Measurements from ENCODE around the gene TM4SF4. TPM values are rescaled to one million over a fixed set of nuclear protein-coding genes. Genes with fewer than 3 reads are reported as not detected.

The TM4SF4 gene
- total and polyA plus RNA-seq, 5 experiments from 2014 or later, result not detected

GRCh38 chr3:149532489-149533180 lies 58.1 kb downstream of the TM4SF4 start:
- H3K4me3 Mint-ChIP-seq, result peak overlapping the region in 1 of 10 donors; percentile 52
- POLR2A ChIA-PET, result no interaction called here
- H3K36me3 Mint-ChIP-seq, result no peaks in the 10 kb centered on the region

GRCh38 chr3:149534082-149534481 lies 59.6 kb downstream of the TM4SF4 start:
- no peak for DNase-seq
- Mint-ChIP-seq H3K9me3 (no peaks in the 10 kb centered on the region), H3K4me1 (peaks cover 0 to 11% (median 1%) of the 10 kb centered on the region in 4 donors), H3K27ac (no peak overlapping the region), H3K36me3 (no peaks in the 10 kb centered on the region), H3K27me3 (peaks cover 0 to 17% (median 3%) of the 10 kb centered on the region in 5 donors), H3K4me3 (no peak overlapping the region)
- POLR2A ChIA-PET, result no interaction called here
- ATAC-seq, result no peak

More at GRCh38 chr3:149532489-149533180, 58.1 kb downstream of the TM4SF4 start:
- Mint-ChIP-seq H3K27me3 (peaks cover 0 to 20% (median 3%) of the 10 kb centered on the region in 5 donors), H3K27ac (no peak overlapping the region), H3K4me1 (peaks cover 0 to 16% (median 1%) of the 10 kb centered on the region in 4 donors), H3K9me3 (no peaks in the 10 kb centered on the region)
- ATAC-seq, result no peak
- DNase-seq, result no peak

GRCh38 chr3:149534671-149535332 lies 60.3 kb downstream of the TM4SF4 start:
- DNase-seq, result no peak
- peaks cover 0 to 11% (median 1%) of the 10 kb centered on the region in 4 donors for H3K4me1 Mint-ChIP-seq
- H3K9me3 Mint-ChIP-seq, result no peaks in the 10 kb centered on the region
- POLR2A ChIA-PET, result no interaction called here
- no peak overlapping the region for H3K27ac Mint-ChIP-seq
- H3K27me3 Mint-ChIP-seq, result peaks cover 0 to 17% (median 3%) of the 10 kb centered on the region in 5 donors
- no peak for ATAC-seq
- H3K36me3 Mint-ChIP-seq, result no peaks in the 10 kb centered on the region
- no peak overlapping the region for H3K4me3 Mint-ChIP-seq

- POLR2A ChIA-PET, result no interaction called here
- Mint-ChIP-seq H3K4me1 (peaks cover 0 to 11% (median 1%) of the 10 kb centered on the region in 4 donors), H3K27me3 (peaks cover 0 to 17% (median 5%) of the 10 kb centered on the region in 5 donors), H3K4me3 (no peak overlapping the region), H3K9me3 (no peaks in the 10 kb centered on the region), H3K27ac (no peak overlapping the region), H3K36me3 (no peaks in the 10 kb centered on the region)
- DNase-seq, result no peak
- no peak for ATAC-seq
Observed at GRCh38 chr3:149535333-149535685, 60.8 kb downstream of the TM4SF4 start.

GRCh38 chr3:149536429-149536828 lies 61.9 kb downstream of the TM4SF4 start:
- DNase-seq, result no peak
- Mint-ChIP-seq H3K4me1 (peaks cover 0 to 11% (median 1%) of the 10 kb centered on the region in 4 donors), H3K27ac (no peak overlapping the region), H3K4me3 (no peak overlapping the region), H3K36me3 (no peaks in the 10 kb centered on the region), H3K9me3 (no peaks in the 10 kb centered on the region), H3K27me3 (peaks cover 0 to 16% (median 5%) of the 10 kb centered on the region in 5 donors)
- POLR2A ChIA-PET, result no interaction called here
- no peak for ATAC-seq

GRCh38 chr3:149538371-149538770 lies 63.9 kb downstream of the TM4SF4 start:
- no peak for ATAC-seq
- H3K36me3 Mint-ChIP-seq, result no peaks in the 10 kb centered on the region
- peaks cover 0 to 13% (median 5%) of the 10 kb centered on the region in 5 donors for H3K27me3 Mint-ChIP-seq

GRCh38 chr3:149541091-149541491 lies 66.6 kb downstream of the TM4SF4 start:
- no peak for ATAC-seq
- DNase-seq, result no peak
- no peaks in the 10 kb centered on the region for H3K9me3 Mint-ChIP-seq
- H3K27me3 Mint-ChIP-seq, result peaks cover 0 to 4% (median 4%) of the 10 kb centered on the region in 5 donors
- POLR2A ChIA-PET, result no interaction called here
- H3K4me3 Mint-ChIP-seq, result no peak overlapping the region
- H3K4me1 Mint-ChIP-seq, result no peaks in the 10 kb centered on the region
- no peaks in the 10 kb centered on the region for H3K36me3 Mint-ChIP-seq
- no peak overlapping the region for H3K27ac Mint-ChIP-seq

More at GRCh38 chr3:149538371-149538770, 63.9 kb downstream of the TM4SF4 start:
- Mint-ChIP-seq H3K4me3 (no peak overlapping the region), H3K4me1 (no peaks in the 10 kb centered on the region), H3K27ac (no peak overlapping the region), H3K9me3 (no peaks in the 10 kb centered on the region)
- POLR2A ChIA-PET, result no interaction called here
- DNase-seq, result no peak

GRCh38 chr3:149542375-149543312 lies 68.1 kb downstream of the TM4SF4 start:
- H3K4me3 Mint-ChIP-seq, result no peak overlapping the region
- H3K27ac Mint-ChIP-seq, result no peak overlapping the region
- POLR2A ChIA-PET, result no interaction called here
- no peaks in the 10 kb centered on the region for H3K36me3 Mint-ChIP-seq
- H3K9me3 Mint-ChIP-seq, result no peaks in the 10 kb centered on the region
- DNase-seq (no peak), ATAC-seq (no peak)
- H3K4me1 Mint-ChIP-seq, result no peaks in the 10 kb centered on the region
- peaks cover 4 to 9% (median 6%) of the 10 kb centered on the region in 5 donors for H3K27me3 Mint-ChIP-seq

GRCh38 chr3:149545049-149545448 lies 70.6 kb downstream of the TM4SF4 start:
- POLR2A ChIA-PET, result no interaction called here
- Mint-ChIP-seq H3K9me3 (no peaks in the 10 kb centered on the region), H3K4me3 (no peak overlapping the region), H3K36me3 (no peaks in the 10 kb centered on the region), H3K4me1 (no peaks in the 10 kb centered on the region), H3K27ac (no peak overlapping the region), H3K27me3 (peaks cover 6 to 9% (median 8%) of the 10 kb centered on the region in 5 donors)
- no peak for DNase-seq
- ATAC-seq, result no peak

- DNase-seq (no peak), ATAC-seq (no peak)
- H3K9me3 Mint-ChIP-seq, result no peaks in the 10 kb centered on the region
- H3K4me1 Mint-ChIP-seq, result no peaks in the 10 kb centered on the region
- H3K27ac Mint-ChIP-seq, result no peak overlapping the region
- H3K27me3 Mint-ChIP-seq, result peaks cover 5 to 9% (median 8%) of the 10 kb centered on the region in 5 donors
- no peaks in the 10 kb centered on the region for H3K36me3 Mint-ChIP-seq
- H3K4me3 Mint-ChIP-seq, result no peak overlapping the region
- POLR2A ChIA-PET, result no interaction called here
Observed at GRCh38 chr3:149547413-149547812, 72.9 kb downstream of the TM4SF4 start.

- Mint-ChIP-seq H3K4me3 (no peak overlapping the region), H3K27ac (no peak overlapping the region), H3K27me3 (peaks cover 4 to 9% (median 5%) of the 10 kb centered on the region in 5 donors), H3K9me3 (no peaks in the 10 kb centered on the region), H3K36me3 (no peaks in the 10 kb centered on the region), H3K4me1 (no peaks in the 10 kb centered on the region)
- POLR2A ChIA-PET, result no interaction called here
- ATAC-seq (no peak), DNase-seq (no peak)
Observed at GRCh38 chr3:149547954-149548668, 73.6 kb downstream of the TM4SF4 start.

GRCh38 chr3:149548669-149549065 lies 74.2 kb downstream of the TM4SF4 start:
- no peaks in the 10 kb centered on the region for H3K4me1 Mint-ChIP-seq
- POLR2A ChIA-PET, result no interaction called here
- no peak overlapping the region for H3K4me3 Mint-ChIP-seq
- no peak for DNase-seq
- no peaks in the 10 kb centered on the region for H3K36me3 Mint-ChIP-seq
- ATAC-seq, result no peak
- H3K9me3 Mint-ChIP-seq, result no peaks in the 10 kb centered on the region
- peaks cover 4 to 9% (median 5%) of the 10 kb centered on the region in 5 donors for H3K27me3 Mint-ChIP-seq
- H3K27ac Mint-ChIP-seq, result no peak overlapping the region

All from naive thymus-derived CD8-positive, alpha-beta T cell (primary cell).